HK-2 (cell line): ENCODE results near the gene DGKB.

Experiments used
- DNase-seq: peaks from one replicate; pipeline ENCODE4 v3.0.0-alpha.2; 2018; ENCODE audit not compliant: unreplicated experiment

The DGKB gene

GRCh38 chr7:14859267-14859666, 43.3 kb downstream of the DGKB start:
- DNase-seq: no peak

GRCh38 chr7:14858866-14859265, 43.7 kb downstream of the DGKB start:
- DNase-seq: no peak

- no peak for DNase-seq
Observed at GRCh38 chr7:14858410-14858809, 44.1 kb downstream of the DGKB start.

- DNase-seq: no peak
Observed at GRCh38 chr7:14855033-14855794, 47.3 kb downstream of the DGKB start.

- DNase-seq: no peak
Observed at GRCh38 chr7:14854471-14854870, 48.1 kb downstream of the DGKB start.

GRCh38 chr7:14851610-14852009, 50.9 kb downstream of the DGKB start:
- DNase-seq: no peak

- no peak for DNase-seq
Observed at GRCh38 chr7:14850039-14850438, 52.5 kb downstream of the DGKB start.

- no peak for DNase-seq
Observed at GRCh38 chr7:14846405-14846804, 56.1 kb downstream of the DGKB start.

GRCh38 chr7:14843755-14844154, 58.8 kb downstream of the DGKB start:
- DNase-seq: no peak

- DNase-seq: no peak
Observed at GRCh38 chr7:14842523-14842922, 60.0 kb downstream of the DGKB start.

GRCh38 chr7:14841869-14842268, 60.7 kb downstream of the DGKB start:
- no peak for DNase-seq

GRCh38 chr7:14841086-14841485, 61.5 kb downstream of the DGKB start:
- DNase-seq: no peak

GRCh38 chr7:14839307-14839706, 63.2 kb downstream of the DGKB start:
- DNase-seq: no peak

GRCh38 chr7:14837216-14837615, 65.3 kb downstream of the DGKB start:
- no peak for DNase-seq

GRCh38 chr7:14836571-14837189, 65.9 kb downstream of the DGKB start:
- DNase-seq: no peak

- DNase-seq: no peak
Observed at GRCh38 chr7:14836006-14836405, 66.5 kb downstream of the DGKB start.

GRCh38 chr7:14835384-14835783, 67.2 kb downstream of the DGKB start:
- DNase-seq: no peak

- DNase-seq: no peak
Observed at GRCh38 chr7:14834883-14835282, 67.7 kb downstream of the DGKB start.

GRCh38 chr7:14834456-14834855, 68.1 kb downstream of the DGKB start:
- DNase-seq: no peak

- DNase-seq: no peak
Observed at GRCh38 chr7:14833707-14834106, 68.8 kb downstream of the DGKB start.

- DNase-seq: no peak
Observed at GRCh38 chr7:14828053-14828452, 74.5 kb downstream of the DGKB start.

GRCh38 chr7:14826426-14826825, 76.1 kb downstream of the DGKB start:
- no peak for DNase-seq

- no peak for DNase-seq
Observed at GRCh38 chr7:14825912-14826311, 76.6 kb downstream of the DGKB start.

- DNase-seq: no peak
Observed at GRCh38 chr7:14822481-14822854, 80.1 kb downstream of the DGKB start.
